Inflammatory macrophage treated with lipopolysaccharide for 1 hour (primary cell): Measurements from ENCODE around the gene TGFBRAP1.
"Not testable (repeated sequence)": the region's sequence is repeated elsewhere in the genome, so short reads cannot be mapped to it uniquely, and the experiment has no call there.

Source experiments
- DNase-seq, 2 donors: peaks; one replicate each; pipeline ENCODE4 v3.0.0-alpha.2; 2020 to 2022

TGFBRAP1 gene

GRCh38 chr2:105357122-105357521, 27.6 kb upstream of the TGFBRAP1 start:
- DNase-seq: no peak

GRCh38 chr2:105344704-105345345, 15.3 kb upstream of the TGFBRAP1 start:
- DNase-seq: peak in 1 of 2 donors; percentile 46

GRCh38 chr2:105339414-105339813, 9.9 kb upstream of the TGFBRAP1 start:
- DNase-seq: no peak

- DNase-seq: no peak
These were observed 8.5 kb upstream of the TGFBRAP1 start for GRCh38 chr2:105338020-105338385.

- peak; percentile 85 to 93 for DNase-seq
These were observed 7.8 kb upstream of the TGFBRAP1 start, which contains the start of gene C2orf49 for GRCh38 chr2:105337122-105338019. C2orf49 (plus strand) TSS chr2:105337540; CDS start chr2:105337588, 48 bp downstream.

GRCh38 chr2:105336786-105337121, 7.2 kb upstream of the TGFBRAP1 start:
- no peak for DNase-seq

GRCh38 chr2:105335469-105335868, 5.9 kb upstream of the TGFBRAP1 start:
- DNase-seq: no peak

GRCh38 chr2:105334211-105334610, 4.7 kb upstream of the TGFBRAP1 start:
- DNase-seq: no peak

GRCh38 chr2:105330681-105331375, 1.3 kb upstream of the TGFBRAP1 start:
- no peak for DNase-seq

GRCh38 chr2:105329197-105329554, 359 bp downstream of the TGFBRAP1 start:
- DNase-seq: no peak

GRCh38 chr2:105328281-105329196, 996 bp downstream of the TGFBRAP1 start:
- DNase-seq: peak in 1 of 2 donors; percentile 14

- no peak for DNase-seq
These were observed 1.8 kb downstream of the TGFBRAP1 start for GRCh38 chr2:105327690-105328089.

GRCh38 chr2:105327271-105327670, 2.3 kb downstream of the TGFBRAP1 start:
- DNase-seq: not testable (repeated sequence)

- peak in 1 of 2 donors; percentile 29 for DNase-seq
These were observed 4.1 kb downstream of the TGFBRAP1 start for GRCh38 chr2:105325389-105325963.

- DNase-seq: no peak
These were observed 4.8 kb downstream of the TGFBRAP1 start for GRCh38 chr2:105324732-105325131.

GRCh38 chr2:105324101-105324500, 5.4 kb downstream of the TGFBRAP1 start:
- peak; percentile 58 to 66 for DNase-seq

GRCh38 chr2:105323111-105323510, 6.4 kb downstream of the TGFBRAP1 start:
- DNase-seq: peak in 1 of 2 donors; percentile 33

GRCh38 chr2:105321875-105322646, 7.5 kb downstream of the TGFBRAP1 start:
- no peak for DNase-seq

GRCh38 chr2:105320651-105321215, 8.8 kb downstream of the TGFBRAP1 start:
- no peak for DNase-seq

GRCh38 chr2:105317937-105318336, 11.6 kb downstream of the TGFBRAP1 start:
- DNase-seq: no peak

GRCh38 chr2:105315314-105315713, 14.2 kb downstream of the TGFBRAP1 start:
- DNase-seq: no peak
